GM18517 (cell line): ENCODE data around the gene LAMA2.

Experiments
- ATAC-seq: cut with Tn5 transposase; IDR thresholded peaks from one replicate; pipeline ENCODE4 v1.9.1; 2021; ENCODE audit warnings: mild to moderate bottlenecking, moderate library complexity; ENCODE audit not compliant: unreplicated experiment

LAMA2 gene

GRCh38 chr6:129416337-129416990, 533.5 kb downstream of the LAMA2 start:
- no peak for ATAC-seq

DNA sequence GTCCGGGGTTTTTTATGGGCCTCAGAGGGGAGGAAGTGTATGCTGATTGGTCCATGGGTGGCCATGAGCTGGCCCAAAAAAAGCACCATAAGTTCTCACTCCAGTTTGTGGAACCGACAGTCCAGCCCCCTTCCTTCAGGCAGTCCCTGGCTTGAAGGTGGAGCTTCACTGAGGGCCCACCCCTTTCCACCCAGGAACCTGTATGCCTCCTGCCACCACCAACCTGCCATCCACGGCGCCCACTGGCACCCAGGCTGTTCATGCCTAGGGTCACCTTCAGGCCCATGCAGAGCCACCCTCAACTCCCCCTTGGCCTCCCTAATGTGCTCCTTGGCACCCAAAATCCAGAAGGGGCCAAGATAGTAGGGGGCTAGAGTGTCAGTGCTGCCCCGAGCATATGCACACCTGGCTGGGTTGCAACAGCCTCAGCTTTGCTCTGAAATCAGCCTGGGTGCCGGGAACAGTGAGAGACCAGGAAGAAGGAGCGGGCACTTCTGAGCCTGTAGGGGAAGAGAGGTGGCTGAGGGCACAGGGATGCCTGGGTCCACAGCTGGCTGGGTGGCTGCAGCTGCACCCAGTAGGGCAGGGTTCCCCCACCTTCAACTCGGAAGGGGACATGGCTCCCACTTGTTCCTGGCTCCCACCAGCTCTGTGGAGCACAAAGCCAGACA, 534.6 kb downstream of the LAMA2 start:
- ATAC-seq, result no peak

GRCh38 chr6:129419324-129419723, 536.4 kb downstream of the LAMA2 start:
- no peak for ATAC-seq

GRCh38 chr6:129426343-129426742, 543.4 kb downstream of the LAMA2 start:
- ATAC-seq, result no peak

- no peak for ATAC-seq
These were observed 547.0 kb downstream of the LAMA2 start for GRCh38 chr6:129429956-129430355.

DNA sequence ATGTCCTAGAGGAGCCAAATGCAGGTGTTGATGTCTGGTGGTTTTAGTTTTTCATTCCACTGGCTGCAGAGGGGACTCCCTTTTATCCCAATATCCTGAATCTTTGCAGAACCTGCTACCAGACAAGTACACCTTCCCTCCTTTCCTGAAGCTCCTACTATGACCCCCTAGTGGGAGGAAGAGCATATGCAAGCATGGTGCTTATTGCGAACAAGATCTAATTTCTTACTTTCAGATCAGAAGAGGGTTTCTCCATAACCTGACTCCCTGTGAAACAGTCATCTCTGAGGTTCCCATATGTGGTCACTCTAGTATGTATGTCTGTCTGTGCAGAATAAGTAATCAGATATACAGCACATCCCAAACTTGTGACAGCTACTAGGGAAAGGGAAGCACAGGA, 549.8 kb downstream of the LAMA2 start:
- ATAC-seq, result no peak

- no peak for ATAC-seq
These were observed 551.2 kb downstream of the LAMA2 start for GRCh38 chr6:129434091-129434490.

GRCh38 chr6:129440691-129441090, 557.8 kb downstream of the LAMA2 start:
- no peak for ATAC-seq

GRCh38 chr6:129444683-129445082, 561.7 kb downstream of the LAMA2 start:
- no peak for ATAC-seq

DNA sequence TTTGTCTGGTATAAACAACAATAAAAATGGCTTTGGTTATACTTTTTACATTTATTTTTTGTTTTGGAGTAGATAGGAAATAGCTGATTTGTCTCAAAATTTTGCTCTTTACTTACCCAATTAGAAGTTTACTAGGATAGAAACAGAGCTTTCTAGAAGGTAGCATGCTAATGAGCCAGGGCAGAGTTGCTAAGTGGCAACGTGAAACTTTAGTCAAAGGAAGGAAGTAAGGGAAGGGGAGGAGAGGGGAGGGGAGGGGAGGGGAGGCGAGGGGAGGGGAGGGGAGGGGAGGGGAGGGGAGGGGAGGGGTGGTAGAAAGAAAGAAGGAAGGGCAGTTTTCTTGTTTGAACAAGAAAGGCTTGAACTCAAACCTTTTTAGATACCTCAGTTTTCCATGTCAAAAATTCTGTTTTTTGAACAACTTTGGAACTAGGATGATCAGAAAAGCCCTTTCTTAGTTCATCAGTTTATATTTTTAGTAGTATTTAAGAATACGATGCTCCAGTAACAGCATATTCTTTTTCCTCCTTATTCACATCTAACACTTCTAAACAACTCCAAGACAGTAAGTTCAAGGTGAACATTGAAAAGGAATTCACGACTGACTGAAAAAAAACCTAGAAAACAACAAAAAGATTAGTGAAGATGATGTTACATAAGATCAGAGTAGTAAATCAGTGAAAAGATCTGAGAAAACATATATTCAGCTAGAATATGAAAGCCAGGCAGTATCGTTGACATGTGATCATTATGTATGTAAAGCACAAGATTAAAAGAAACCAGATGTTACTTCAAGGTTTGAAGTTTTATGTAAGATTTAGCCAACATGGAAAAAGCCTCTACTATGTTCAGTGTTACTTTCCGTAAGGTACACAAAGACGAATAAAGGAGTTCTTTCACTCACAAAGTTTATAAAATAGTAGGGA, 563.6 kb downstream of the LAMA2 start:
- ATAC-seq, result no peak

- no peak for ATAC-seq
These were observed 564.2 kb downstream of the LAMA2 start for GRCh38 chr6:129447198-129447565.

DNA sequence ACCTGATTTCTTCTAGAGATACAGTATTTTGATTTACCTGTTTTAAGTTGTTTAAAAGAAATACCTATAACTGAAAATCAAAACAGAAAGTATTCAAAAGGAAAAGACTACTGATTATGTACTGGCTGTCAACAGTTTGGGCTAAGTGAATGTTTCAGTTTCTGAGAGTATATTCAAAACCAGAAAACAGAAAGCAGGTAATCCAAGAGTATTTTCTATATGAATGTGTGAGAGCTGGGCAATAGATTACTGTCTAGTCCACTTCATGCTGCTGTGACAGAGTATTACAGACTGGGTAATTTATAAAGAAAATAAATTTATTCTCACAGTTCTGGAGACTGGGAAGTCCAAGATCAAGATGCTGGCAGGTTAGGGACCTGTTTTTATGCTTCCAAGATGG, 566.0 kb downstream of the LAMA2 start:
- ATAC-seq, result peak; percentile 100

GRCh38 chr6:129451187-129451586, 568.2 kb downstream of the LAMA2 start:
- ATAC-seq, result no peak

GRCh38 chr6:129453073-129453472, 570.1 kb downstream of the LAMA2 start:
- ATAC-seq, result no peak

- ATAC-seq, result no peak
These were observed 571.5 kb downstream of the LAMA2 start for GRCh38 chr6:129454488-129454887.

GRCh38 chr6:129455126-129455769, 572.3 kb downstream of the LAMA2 start:
- ATAC-seq, result no peak

GRCh38 chr6:129460221-129460620, 577.3 kb downstream of the LAMA2 start:
- no peak for ATAC-seq

- no peak for ATAC-seq
These were observed 586.2 kb downstream of the LAMA2 start for GRCh38 chr6:129469070-129469662.

- no peak for ATAC-seq
These were observed 589.3 kb downstream of the LAMA2 start for GRCh38 chr6:129472239-129472638.

- no peak for ATAC-seq
These were observed 590.6 kb downstream of the LAMA2 start for GRCh38 chr6:129473546-129473945.
